HG03135 (cell line): ENCODE results near the gene FOLR3.
A peak's percentile ranks its signal among the peaks of the same experiment; 100 is the strongest.
"Not testable (repeated sequence)": the region's sequence is repeated elsewhere in the genome, so short reads cannot be mapped to it uniquely, and the experiment has no call there.

Experiments used
- ATAC-seq: cut with Tn5 transposase; IDR thresholded peaks from one replicate; pipeline ENCODE4 v1.9.1; 2021; ENCODE audit warnings: mild to moderate bottlenecking, moderate library complexity; ENCODE audit not compliant: unreplicated experiment

Gene FOLR3

DNA sequence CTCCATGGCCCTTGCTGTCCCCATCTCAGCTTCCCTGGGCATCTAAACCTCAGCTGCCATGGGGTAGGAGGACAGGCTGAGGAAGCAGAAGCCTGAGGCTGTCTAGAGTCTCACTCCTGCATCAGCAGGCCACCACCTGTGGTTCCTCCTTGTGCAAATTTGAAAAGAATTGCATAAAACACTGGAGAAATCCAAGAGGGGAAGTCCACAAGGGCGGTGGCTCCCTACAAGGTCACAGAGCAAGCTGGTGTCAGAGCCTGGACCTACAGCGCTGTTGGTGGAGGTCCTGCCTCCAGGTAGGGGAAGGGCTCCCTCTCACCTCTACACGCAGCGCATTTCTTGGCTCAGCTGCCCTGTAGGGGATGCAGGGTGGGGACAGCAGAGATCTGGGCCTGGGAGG lies at the start of gene FOLR3:
FOLR3 (plus strand) TSS at position 253 of the 400 bp plus-strand sequence. CDS start 228 bp downstream, outside the sequence.
- not testable (repeated sequence) for ATAC-seq

DNA sequence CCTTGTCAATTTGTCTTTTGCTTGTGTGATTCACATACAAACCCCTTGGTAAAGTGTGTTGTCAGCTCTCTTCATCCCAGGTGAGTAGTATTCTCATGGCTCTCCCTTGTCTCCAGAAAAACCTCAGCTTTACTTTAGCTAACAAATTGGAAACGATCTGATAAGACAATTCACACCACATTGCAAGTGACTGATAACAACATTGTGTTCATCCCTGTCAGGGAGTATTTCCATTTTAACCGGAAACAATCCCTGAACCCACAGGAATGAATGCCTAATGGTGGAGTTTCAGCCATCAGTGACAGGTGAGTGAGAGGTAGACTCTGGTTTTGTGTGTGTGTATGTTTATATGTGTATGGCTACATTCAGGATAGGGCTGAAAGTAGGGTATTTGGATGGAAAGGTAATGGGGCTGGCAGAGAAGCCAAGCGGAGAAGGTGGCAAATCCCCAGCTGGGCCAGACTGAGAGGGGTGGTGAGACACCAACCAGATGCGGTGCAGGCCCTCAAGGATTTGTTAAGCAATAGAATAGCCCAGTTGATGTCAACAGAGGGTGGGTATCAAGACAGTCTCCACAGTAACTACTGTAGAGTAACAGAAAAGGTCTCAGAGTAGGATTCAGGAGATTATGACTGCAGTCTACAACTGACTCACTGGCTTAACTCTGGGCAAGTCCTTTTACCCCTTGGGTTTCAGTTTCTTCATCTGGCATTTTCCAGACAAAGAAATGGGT lies 47.3 kb upstream of the FOLR3 start:
- no peak for ATAC-seq

DNA sequence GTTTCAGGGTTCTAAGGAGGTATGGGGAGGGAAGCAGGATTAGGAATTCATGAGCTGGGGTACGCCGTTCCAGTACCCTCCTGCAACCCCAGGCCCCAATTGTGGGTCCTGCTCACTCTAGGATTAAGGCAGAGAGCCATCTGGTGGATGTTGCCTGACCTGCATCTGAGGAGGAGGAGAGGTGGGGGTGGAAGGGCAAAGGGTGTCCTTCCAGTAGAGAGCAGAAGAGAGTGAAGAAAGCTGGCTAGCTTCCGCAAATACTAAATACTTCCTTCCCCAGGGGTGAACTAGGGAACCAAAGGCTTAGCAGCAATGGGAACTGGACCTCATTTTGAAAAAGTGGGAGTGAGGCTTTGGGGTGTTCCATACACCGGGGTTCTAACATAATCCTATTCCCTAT lies 44.2 kb upstream of the FOLR3 start:
- ATAC-seq = no peak

DNA sequence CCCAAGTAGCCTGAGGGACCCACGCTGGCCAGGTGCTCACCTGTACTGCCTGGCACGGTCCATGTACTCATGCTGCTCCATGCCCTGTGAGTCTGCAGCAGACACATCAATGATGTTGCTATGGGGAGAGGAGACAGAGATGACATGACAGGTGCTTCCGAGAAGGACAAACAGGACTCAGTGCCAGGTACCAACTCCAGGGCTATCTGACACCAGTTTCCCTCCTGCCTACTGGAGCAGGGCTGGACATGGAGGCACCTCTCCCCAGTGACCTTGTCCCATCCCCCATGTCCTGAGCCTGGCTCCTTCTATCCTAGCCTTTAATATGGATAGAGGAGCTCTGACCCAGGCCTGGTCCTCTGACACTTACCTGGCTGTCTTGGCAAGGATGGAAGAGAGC lies 36.8 kb upstream of the FOLR3 start:
- no peak for ATAC-seq

DNA sequence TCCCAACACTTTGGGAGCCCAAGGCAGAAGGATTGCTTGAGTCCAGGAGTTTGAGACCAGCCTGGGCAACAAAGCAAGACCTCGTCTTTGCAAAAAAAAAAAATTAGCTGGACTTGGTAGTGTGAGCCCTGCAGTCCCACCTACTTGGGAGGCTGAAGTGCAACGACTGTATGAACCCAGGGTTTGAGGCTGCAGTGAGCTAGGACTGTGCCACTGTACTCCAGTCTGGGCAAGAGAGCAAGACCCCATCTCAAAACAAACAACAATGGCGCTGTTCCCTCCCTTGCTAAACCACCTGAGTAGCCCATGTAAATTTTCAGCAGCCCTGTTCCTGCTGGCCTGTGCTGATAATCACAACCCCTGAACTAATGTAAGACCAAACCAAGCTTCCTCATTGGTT lies 35.5 kb upstream of the FOLR3 start:
- ATAC-seq = no peak

DNA sequence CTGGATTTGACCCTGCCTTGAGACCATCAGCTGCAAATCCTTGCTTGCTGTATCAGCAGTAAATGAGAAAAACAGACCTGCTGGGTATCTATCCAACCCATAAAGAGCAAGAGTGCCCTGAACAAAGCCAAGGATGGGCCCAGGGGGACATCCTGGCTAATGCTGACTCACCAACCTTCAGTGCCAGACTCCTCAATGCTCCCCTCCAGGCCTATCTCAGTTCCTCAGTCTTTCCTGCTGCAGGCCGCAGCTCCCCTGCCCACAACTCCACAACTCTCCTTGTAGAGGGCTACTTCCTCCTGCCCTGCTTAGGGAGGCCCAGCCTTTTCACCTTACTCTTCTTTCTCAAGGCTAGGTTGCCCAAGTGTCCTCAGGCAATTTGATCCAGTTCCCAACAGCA lies 35.1 kb upstream of the FOLR3 start:
- no peak for ATAC-seq

DNA sequence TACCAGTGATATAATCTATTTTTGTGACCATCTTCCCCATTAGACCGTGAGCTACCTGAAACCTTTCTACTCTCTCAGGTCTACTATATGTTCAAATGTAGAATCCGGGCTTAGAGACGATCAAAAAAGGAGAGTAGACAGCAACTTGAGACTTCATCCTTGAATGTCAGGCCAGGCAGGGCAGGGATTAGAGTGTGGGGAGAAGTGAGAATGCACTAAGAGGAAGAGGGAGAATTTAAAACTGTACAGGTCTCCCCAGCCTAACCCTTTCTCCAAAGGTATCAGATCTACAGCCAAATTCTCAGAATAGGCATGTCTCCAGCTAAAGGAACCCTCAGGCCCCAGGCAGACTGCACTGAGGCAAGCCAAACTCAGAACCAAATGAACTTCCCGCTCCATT lies 33.4 kb upstream of the FOLR3 start:
- no peak for ATAC-seq

DNA sequence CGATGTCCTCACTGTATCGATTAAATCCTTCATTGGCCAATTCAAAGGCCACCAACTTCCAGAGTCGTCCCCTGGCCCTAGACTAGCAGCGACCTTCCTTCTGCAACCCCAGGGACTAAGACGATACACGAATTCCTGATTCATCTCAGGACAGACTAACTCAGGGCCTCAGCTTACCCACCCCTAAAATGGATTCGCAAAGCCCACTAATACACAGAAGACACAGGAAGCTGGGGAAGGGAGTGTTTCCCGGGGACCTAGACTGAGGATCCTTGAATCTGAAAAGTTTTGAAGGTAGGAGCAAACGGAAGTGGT lies 32.9 kb upstream of the FOLR3 start:
- ATAC-seq = peak; percentile 5

DNA sequence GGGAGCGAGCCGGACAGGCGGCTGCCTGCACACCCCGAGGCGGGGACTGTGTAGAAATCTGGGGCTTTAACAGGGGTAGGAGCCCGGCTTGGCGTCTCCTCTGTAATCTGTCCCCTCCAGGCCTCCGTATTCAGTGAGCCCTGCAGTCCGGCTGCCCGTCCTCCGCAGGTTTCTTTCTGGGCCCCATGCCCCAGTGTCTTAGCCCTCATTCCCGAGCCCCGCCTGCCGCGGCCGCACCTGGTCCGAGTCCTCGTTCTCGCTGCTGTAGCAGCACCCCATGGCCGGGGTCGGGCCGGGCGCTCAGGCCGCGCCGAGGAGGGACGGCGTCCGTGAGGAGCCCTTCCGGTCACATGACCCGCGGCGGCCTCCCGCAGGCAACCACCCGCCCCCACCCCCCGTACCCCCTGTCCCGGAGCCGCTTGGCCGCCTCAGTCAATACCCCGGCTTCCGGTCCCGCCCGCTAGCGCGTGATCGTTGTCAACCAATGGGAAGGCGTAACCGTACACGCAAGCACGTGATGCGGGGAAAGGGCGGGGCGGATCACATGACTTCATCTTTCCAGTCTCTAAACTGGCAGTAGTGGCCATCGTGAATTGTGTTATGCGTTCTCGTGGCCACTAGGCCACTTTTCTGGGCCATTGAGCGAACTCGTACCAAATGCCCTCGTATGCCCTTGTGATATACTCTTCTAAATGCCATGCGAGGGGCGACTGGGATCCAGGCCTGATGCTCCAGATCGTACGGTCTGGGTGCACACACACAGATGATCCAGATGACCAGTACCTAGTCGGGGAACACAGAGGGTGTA lies 32.4 kb upstream of the FOLR3 start, which contains the start of gene LAMTOR1:
LAMTOR1 (minus strand) TSS at position 352 of the 808 bp plus-strand sequence; CDS start at position 279, 73 bp downstream.
- ATAC-seq = peak; percentile 83

DNA sequence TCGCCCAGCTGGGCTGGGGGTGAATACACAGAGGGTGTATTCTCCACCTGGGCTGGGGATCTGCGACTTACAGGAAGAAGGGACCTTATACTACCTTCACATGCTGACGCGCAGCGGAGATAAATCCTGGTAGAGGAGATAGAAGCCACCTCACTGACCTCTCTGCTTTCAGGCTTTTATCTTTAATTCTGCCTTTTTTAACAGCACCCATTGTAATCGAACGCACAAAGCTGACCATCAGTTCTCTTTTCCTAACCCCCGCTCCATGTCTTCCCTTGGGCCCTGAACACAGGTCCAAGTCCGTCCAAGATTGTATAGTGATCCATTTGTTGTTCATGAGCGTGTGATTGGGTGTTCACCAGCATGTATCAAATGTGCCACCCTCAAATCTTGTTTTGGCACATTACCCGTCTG lies 31.8 kb upstream of the FOLR3 start:
- ATAC-seq = no peak

DNA sequence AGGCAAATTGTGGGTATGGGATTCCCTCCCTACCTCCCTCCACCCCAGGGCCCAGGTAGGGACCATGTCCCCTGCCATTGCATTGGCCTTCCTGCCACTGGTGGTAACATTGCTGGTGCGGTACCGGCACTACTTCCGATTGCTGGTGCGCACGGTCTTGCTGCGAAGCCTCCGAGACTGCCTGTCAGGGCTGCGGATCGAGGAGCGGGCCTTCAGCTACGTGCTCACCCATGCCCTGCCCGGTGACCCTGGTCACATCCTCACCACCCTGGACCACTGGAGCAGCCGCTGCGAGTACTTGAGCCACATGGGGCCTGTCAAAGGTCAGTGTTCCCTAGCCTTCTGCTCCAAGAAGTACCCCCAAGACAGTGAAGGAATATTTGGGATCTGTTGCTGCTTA lies 29.6 kb upstream of the FOLR3 start, which contains the start of gene TOMT:
TOMT (plus strand) TSS at position 37 of the 400 bp plus-strand sequence; CDS start at position 65, 28 bp downstream.
- ATAC-seq = no peak

DNA sequence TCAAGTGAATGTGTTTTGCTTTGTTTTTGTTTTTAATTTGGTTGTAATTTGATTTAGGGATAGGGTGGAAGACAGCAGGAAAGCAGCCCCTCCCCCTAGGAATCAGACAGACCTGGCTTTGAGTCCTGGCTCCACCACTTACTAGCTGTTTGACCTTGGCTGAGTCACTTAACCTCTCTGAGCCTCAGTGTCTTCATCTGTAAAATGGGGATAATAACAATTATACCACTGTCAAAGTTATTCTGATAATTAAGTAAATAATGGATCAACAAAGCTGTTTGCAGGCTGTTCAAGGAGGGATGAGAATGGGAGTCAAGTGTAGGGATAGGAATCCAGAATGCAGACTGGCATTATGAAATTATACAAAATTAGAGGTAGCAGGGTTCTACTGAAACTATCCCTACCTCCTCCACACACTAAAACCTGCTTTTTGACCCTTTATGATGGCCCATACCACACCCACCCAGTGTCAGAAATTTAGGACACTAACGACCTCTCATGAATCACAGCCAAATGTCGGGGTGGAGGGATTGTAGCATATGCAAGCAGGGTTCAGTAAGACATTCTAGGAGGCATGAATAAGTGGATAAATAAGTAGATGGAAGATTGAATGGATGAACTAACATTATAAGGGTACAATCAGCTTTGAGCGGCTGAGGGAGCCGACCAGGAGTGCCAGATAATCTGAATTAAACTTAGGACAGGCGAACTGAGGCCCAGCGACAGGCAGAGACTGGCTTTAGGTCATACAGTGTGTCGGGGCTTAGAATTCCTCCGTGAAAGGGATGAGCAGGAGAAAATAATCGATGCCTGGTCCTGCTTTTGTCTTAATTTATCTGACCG lies 24.0 kb upstream of the FOLR3 start:
- no peak for ATAC-seq

DNA sequence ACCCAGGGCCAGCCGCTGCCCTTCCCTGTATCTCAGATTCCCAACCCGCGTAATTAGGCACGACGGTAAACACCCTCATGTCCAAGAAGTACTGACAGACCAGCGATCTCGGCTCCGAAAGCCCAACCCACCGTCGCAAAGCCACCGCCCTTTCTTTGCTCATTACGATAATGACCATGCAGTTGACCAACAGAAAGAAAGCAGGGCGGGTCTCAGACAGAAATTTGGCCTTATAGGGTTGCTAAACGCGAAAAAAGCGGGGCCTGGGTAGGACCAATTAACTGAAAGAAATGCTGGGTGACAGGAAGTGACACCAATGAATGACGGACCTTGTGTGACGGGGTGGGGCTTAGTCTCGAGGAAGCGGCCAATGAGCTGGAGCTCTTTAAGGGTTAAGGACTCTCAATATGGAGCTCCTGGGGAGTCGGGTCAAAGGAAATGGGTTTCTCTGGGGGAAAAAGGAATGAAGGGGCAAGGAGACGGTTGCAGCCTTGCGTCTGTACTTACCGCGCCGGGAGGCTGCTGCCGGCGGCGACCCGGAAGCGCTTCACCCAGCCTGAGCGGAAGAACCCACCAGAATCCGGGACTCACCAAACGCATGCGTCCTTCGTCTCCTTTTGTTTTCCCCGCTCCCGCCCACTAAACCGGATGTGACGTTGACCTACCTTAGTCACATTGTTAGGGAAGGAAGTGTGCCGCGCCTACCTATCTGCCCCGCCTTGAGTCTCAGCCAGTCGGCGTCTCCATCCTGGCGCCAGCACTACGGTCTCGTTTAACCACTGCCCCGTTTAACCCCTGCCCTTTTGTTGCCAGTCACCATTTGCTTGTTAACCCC lies 23.2 kb upstream of the FOLR3 start, which contains the start of gene ANAPC15:
ANAPC15 (minus strand) TSS at position 553 of the 835 bp plus-strand sequence. CDS start 1,419 bp downstream, outside the sequence.
- peak; percentile 89 for ATAC-seq

DNA sequence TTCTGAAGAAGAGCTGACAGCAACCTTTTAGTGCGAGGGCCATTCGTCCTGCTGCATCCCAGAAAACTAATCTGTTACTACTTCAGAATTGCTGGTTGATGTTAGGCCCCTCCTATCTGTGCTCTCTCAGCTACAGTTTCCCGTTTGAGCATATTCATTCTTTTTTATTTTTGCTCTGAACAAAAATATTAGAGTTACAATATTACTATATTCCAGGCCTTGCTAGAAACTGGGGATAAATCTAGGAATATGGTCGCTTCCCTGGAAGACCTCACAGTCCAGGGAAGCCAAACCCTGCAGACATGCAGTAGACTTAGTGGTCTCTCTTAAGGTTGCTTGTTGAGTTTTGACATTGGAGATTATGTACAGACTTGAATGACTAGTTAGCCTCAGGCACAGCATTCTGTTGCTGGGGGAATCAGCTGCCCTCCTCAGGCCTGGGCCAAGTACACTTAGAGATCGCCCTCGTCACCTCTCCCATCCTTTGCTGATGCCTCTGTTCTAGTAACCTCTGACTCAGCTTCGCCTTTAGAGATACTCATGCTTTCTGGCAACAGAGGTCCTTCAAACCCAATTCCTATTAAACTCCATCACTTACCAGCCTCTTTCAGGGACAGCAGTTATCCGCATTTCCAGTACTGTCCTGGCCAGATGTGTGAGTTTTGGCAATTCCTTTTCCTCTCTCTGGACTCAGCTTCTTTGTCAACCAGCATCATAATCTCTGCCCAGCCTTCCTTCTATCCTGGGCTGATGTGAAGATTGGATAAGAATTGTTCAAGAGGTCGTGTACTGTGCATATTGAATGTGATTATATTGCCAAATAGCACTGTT lies 22.3 kb upstream of the FOLR3 start:
- no peak for ATAC-seq

DNA sequence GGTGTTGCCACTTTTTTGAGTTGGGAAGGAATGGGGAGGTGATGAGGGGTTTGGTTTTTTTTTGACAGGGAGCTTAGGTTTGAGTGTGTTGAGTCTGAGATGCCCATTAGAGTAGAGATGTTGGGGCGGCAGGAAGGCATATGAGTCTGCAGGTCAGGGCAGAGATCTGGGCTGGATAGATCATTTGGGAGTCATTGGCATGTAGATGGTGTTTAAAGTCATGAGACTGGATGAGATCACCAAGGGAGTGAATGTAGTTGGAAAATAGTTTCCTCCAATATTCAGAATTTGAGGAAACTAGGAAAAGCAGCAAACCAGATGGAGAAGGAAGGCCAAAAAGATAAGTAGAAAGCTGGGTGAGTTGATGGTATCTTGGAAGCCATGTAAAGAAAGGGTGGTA lies 21.0 kb upstream of the FOLR3 start:
- no peak for ATAC-seq

DNA sequence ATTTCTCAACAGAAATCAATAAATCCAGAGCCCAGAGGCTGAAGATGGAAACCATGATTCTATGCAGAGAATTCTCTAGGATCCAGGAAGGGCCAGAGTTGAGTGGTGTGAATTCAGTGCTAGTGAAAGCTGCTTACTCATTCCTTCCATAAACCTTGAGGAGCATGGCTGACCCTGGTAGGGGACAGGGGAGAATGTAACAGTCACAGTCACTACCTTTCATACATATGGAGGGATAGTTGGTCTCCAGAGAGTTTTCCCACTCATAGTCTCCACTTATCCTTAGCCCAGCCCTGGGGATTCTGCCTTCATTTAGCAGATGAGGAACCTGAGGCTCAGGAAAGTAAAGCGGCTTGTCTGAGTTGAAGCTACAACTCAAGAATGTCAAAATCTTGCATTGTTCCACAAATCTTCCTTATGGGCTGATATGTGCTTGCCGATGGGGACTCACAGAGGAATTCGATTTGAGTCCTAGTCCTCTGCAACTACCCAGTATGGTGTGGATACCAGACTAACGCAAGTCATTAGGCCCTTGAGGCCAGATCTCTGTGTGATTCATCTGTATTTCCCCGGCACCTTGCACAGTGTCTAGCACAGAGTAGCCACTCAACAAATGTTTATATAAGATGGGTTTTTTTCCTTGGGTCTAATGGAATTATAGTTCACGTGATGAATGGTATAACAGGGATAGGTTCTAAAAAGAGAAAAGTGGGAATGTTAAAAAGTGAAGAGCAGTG lies 19.3 kb upstream of the FOLR3 start:
- ATAC-seq = no peak

DNA sequence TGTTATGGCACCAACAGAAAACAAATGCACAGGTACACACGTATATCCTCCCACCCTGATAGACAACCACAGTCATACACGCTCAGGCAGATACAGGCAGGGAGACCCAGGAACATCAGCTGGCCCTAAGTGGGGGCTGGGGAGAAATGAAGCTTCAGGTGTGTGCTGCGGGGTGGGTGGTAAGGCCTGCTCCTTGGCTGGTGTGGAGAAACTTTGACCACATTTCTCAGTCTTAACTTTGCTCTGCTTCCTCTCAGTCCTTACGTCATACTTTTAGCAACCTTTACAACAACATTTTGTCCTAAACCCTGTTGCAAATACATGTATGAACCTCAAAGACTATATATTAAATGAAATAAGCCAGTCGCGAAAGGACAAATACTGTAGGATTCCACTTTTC lies 16.3 kb upstream of the FOLR3 start:
- no peak for ATAC-seq

DNA sequence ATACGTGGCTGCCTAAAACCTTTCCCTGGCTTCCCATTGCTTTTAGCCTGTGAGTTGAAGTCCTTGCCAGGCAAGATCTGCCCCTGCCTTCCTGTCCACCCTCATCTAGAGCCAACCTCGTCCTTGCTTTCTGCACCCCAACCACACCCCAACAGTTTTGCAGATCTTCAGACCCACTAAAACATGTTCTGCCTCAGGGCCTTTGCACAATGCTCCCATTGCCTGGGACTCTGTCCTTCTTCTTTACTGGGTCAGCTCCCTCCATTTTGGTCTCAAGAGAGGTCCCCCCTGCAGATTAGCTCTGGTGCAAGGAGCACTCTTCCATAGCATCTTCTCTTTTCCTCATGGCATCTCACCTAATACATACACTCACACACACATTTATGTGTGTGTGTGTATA lies 14.6 kb upstream of the FOLR3 start:
- ATAC-seq = no peak

DNA sequence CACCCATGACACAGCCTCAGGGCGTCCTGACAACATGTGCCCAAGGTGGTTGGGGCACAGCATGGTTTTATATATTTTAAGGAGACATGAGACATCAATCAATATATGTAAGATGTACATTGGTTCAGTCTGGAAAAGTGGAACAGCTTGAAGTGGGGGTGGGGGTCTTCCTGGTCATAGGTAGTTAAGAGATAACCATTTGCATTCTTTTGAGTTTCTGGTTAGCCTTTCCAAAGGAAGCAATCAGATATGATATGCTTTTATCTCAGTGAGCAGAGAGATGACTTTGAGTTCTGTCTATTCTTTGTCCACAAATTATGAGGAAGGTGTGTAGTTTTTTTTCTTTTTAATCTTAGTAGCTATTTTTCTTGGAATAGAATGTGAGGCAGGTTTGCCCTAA lies 12.9 kb upstream of the FOLR3 start:
- no peak for ATAC-seq
